Retina (tissue), 1 donor: ENCODE measurements around the gene PIMREG.

Experiments
- DNase-seq: peaks from one replicate; pipeline ENCODE4 v3.0.0-alpha.2; 2016

The PIMREG gene

GRCh38 chr17:6443692-6444570 is at the start of gene PIMREG:
Gene PIMREG, plus strand, starts transcription at chr17:6444455. Its CDS starts 656 bp downstream, at chr17:6445111.
- DNase-seq, result peak; percentile 98

DNA sequence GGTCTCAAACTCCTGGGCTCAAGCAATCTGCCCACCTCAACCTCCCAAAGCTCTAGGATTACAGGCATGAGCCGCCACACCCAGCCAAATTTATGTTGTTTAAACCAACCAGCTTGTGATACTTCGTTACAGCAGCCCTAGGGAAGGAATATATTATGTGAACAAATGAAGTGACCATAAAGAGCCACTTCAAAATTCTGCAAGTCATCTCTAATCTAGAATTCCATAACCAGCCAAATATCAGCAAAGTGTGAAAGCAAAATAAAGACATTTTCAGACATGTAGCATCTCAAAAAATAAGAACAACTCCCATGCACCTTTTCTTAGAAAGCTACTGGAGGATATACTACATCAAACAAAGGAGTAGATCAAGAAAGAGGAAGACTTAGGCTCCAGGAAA is 45.3 kb upstream of the PIMREG start:
- DNase-seq, result no peak

DNA sequence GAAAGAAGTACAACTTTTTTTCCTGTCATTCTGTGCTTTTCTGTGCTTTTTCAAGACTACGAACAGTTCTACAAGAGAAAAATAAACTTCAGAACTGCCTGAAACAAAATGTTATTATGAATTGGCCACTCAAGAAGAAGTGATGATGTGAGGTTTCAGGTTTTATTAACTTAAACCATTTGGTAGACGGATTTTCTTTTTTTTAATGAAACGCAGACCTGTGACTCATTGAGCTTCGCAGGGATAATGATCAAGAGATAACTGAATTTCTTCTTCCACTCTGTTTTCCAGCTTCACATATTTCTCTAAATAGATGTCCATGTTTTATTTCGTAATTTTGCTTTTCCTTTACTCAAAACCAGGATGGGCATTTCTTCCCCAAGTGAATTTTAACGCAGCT is 42.0 kb upstream of the PIMREG start:
- DNase-seq, result no peak

GRCh38 chr17:6408276-6408675 is 36.0 kb upstream of the PIMREG start:
- DNase-seq, result no peak

GRCh38 chr17:6408735-6409134 is 35.5 kb upstream of the PIMREG start:
- no peak for DNase-seq

DNA sequence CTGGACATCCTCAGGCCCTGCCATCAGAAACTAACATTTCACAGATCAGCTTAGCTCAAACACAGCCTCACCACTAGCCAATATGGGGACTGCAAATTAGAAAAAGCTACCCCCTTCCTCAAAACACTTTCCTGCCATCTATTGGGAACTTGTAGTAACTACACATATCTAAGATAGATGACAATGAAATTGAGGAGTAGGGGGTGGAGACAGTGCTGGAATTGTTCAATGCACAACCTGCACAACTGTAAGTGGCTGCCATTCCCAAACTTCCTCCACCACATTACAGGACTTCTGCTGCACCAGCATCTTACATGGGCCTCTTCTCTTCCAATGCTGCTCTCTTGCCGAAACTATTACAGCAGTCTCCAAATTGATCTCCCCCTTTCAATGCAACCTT is 31.2 kb upstream of the PIMREG start:
- peak; percentile 36 for DNase-seq

DNA sequence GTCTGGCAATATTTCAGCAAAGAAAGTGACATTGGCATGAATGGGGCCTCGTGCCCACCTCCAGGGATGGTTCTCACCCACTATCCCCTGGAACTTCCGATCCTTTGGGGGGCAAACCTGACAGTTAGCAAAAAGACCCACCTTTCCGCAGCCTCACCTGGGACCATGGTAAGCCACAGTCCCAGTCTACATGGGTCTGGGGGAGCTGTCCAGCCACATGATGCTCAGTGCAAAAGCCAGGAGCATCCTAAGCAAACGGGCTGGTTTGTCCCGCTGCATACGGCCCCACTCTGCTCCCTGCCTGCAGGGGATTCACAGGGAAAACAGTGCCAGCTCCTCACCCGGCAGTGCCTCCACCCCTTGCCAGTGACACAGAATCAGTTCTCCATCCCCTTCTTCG is 28.6 kb upstream of the PIMREG start:
- no peak for DNase-seq

DNA sequence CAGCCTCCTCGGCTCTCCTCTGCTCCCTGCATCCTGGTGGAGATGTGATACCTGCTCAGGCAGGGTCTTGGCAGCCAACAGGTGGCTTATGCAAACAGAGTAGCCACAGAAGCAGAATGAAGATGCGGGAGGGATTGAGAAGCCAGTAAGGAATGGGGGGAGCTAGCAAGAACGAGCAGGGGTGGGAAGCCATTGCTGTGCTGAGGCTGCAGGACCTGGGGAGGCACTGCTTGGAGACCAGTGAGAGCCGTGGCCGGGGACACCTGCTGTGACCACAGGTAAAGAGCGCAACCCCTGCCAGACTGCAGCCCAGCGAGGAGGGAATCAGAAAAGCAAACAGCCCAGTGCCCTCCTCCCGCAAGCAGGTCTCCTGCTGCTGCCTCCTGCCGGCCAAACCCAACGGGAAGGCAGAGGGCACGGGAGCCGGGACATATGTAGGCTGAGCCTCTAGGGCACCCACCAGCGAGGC is 24.0 kb upstream of the PIMREG start:
- DNase-seq, result peak; percentile 49

GRCh38 chr17:6421700-6422604 is 22.3 kb upstream of the PIMREG start:
- peak; percentile 87 for DNase-seq

- DNase-seq, result no peak
Measured at GRCh38 chr17:6422654-6423241, 21.5 kb upstream of the PIMREG start.

DNA sequence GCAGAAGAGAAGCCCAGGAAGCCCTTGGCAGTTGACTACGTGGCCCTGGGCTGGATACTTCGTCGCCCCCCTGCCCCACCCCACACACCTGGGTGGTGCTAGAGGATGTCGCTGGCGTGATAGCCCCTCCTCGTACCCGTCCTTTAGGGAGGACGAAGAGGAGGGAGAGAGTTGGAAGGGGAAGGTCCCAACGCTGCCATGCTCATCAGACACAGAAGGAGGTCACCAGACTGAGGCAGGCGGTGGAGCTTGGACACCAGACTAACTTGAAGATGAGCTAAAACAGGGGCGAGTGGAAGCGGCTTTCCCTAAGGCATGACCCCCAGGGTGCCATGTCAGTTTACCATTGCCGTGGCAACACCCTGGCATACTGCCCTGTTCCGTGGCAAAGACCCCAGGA is 20.3 kb upstream of the PIMREG start:
- DNase-seq, result no peak

- DNase-seq, result no peak
Measured at GRCh38 chr17:6425407-6425806, 18.8 kb upstream of the PIMREG start.

- no peak for DNase-seq
Measured at GRCh38 chr17:6426356-6427101, 17.7 kb upstream of the PIMREG start.

DNA sequence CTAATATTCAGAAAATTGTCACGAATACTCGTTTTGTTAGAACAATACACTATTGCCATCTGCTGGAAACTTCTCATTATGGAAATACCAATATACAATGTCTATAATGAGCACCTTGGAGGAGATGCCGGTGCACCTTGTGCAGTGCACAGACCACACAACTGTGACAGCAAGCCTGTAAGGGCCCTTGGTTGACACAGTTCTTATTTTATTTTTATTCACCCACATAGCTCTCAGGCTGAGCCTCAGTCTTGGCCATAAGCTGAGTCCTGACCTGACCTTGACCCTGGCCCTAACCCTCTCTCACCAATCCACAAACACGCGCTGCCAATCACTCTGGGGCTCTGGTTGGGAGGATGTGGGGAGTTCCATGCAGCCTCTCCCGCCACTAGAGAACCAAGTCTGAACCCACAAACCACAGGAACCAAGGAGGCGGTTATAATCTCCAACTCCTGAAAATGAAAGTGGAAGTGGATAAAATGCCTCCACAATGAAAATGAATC is 16.9 kb upstream of the PIMREG start:
- DNase-seq, result no peak

GRCh38 chr17:6428207-6428965 is 15.9 kb upstream of the PIMREG start:
- DNase-seq, result no peak

DNA sequence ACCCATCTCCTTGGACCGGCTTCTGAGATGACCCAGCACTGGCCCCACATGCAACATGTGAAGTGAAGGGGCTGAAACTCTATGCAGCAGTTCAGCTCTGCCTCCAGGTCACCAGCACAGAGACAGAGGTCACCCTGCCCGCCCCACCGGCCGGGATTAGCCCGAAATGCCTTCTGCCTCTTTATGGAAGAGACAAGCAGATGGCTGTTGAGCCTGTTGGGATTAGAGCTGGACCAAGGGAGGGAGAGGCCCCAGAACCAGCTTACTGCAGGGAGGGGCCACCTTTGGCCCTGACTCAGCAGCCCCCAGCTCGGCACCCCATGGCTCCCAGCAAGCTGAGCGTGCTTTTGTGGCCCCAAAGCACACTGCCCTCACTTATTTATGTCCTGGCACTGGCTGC is 15.0 kb upstream of the PIMREG start:
- DNase-seq, result peak; percentile 46

- no peak for DNase-seq
Measured at GRCh38 chr17:6430769-6431168, 13.5 kb upstream of the PIMREG start.

GRCh38 chr17:6435051-6435450 is 9.2 kb upstream of the PIMREG start, which contains the start of gene AIPL1:
Gene AIPL1, minus strand, starts transcription at chr17:6435121. Its CDS starts 17 bp downstream, at chr17:6435104.
- DNase-seq, result no peak

GRCh38 chr17:6435968-6436367 is 8.3 kb upstream of the PIMREG start:
- DNase-seq, result peak; percentile 89

GRCh38 chr17:6437466-6437865 is 6.8 kb upstream of the PIMREG start:
- DNase-seq, result no peak

GRCh38 chr17:6437956-6438355 is 6.3 kb upstream of the PIMREG start:
- DNase-seq, result no peak
